ENCODE measurements around the gene NPEPL1.

GRCh38 chr20:58697201-58697866 lies 4.7 kb downstream of the NPEPL1 start:
- TF ChIP-seq POLR2A (IDR thresholded peaks at IDR 0.05) (no peak), CTCF (IDR thresholded peaks at IDR 0.05) (no peak), EP300 (IDR thresholded peaks at IDR 0.05) (no peak)
